HG02763 (cell line): Measurements from ENCODE around the gene CAPN15.
"Not testable (repeated sequence)": the region's sequence is repeated elsewhere in the genome, so short reads cannot be mapped to it uniquely, and the experiment has no call there.

Experiments
- ATAC-seq: cut with Tn5 transposase; IDR thresholded peaks from one replicate; pipeline ENCODE4 v1.9.1; 2021; ENCODE audit warnings: mild to moderate bottlenecking, moderate library complexity; ENCODE audit not compliant: unreplicated experiment

The CAPN15 gene

GRCh38 chr16:527015-527903, at the start of gene CAPN15:
Gene CAPN15, plus strand, starts transcription at chr16:527712. Its CDS starts 19,127 bp downstream, at chr16:546839.
- ATAC-seq = peak; percentile 69

GRCh38 chr16:478287-478686, 49.2 kb upstream of the CAPN15 start:
- ATAC-seq = not testable (repeated sequence)

DNA sequence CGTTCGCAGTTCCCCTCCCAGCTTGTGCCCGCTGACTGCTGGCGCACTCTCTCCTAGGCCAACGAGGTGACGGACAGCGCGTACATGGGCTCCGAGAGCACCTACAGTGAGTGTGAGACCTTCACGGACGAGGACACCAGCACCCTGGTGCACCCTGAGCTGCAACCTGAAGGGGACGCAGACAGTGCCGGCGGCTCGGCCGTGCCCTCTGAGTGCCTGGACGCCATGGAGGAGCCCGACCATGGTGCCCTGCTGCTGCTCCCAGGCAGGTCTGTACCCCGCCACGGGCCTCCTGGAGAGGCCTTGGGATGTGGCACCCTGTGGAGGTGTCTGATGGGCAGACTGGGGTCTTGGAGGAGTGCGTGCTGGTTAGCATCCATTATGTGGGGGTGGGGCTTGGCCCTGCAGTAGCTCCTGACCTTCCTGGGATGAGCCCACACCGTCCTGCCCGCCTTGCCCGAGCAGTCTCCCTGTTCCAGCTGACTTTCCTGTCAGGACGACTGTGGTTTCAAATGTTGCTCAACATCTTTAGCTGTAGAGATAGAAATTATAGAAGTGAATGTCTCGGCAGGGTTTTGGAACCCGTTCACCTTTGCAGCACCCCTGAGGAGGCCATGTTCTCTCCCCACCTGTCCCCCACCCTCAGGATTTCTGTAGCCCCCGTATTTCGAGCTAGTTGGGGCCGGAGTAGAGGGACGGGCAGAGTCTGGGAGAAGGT, 44.9 kb upstream of the CAPN15 start:
- ATAC-seq = no peak

DNA sequence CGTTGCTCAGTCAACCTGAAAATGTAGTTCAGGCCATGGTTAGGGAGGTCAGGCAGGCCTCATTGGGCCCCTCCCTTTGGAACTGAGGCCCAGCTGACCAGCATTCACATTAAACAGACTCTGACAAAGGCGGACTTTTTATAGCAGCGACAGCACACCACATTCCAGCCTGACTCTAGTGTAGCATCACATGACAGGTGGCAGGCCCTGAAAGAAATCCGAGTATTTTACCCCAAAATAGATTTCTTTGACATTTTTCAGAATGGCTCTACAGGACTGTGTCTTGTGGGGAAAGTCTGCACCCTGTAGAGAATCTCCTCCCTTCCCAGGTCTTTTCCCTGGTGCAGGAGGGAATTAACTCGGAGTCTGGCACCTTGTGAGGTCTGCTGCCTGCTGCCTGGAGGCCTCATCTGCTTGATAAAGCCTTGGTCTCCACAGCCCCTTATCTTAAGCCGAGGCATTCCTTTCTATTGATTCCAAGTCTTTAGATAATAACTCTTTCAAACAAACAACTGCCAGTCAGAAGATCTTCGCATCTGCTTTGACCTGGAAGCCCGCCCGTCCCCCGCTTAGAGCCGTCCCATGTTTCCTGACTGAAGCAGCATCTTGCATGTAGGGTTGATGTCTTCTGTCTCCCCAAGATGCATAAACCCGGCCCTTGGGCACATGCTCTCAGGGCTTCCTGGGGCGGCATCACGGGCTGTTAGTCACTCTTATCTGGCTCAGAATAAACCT, 44.0 kb upstream of the CAPN15 start:
- ATAC-seq = no peak

GRCh38 chr16:489606-490005, 37.9 kb upstream of the CAPN15 start:
- ATAC-seq = no peak

- no peak for ATAC-seq
These were observed 36.7 kb upstream of the CAPN15 start for GRCh38 chr16:490768-491167.

DNA sequence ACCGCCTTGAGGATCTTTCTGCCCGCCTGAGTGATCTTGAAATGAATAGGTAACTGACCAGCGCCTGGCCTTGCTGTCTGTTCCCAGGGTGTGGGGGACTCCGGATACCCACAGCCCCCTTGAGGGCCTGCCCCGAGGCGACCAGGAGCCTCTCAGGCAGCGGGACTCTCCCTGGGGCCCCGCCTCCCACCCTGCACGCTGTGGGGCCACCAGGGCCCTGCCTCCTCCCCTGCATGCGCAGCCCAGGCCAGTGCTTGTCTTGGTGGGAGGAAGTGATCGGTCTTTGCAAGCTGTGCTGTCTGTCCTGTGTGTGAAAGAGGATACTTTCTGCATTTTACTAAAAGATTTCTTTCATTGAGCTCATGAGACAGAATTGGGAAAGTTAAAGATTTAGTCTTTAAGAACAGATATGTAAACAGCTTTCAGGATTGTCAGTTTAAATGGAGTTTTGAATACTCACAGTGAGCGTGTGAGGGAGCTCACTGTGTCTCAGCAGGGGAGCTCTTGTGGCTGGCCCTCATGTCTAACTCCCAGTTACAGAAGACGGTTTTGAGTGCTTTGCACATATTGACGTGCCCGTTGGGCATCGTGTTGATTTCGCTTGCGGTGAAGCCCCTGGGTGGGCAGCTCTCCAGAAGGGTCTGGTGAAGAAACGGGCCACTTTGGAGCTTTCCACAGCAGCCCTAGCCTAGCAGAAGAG, 36.1 kb upstream of the CAPN15 start:
- ATAC-seq = no peak

DNA sequence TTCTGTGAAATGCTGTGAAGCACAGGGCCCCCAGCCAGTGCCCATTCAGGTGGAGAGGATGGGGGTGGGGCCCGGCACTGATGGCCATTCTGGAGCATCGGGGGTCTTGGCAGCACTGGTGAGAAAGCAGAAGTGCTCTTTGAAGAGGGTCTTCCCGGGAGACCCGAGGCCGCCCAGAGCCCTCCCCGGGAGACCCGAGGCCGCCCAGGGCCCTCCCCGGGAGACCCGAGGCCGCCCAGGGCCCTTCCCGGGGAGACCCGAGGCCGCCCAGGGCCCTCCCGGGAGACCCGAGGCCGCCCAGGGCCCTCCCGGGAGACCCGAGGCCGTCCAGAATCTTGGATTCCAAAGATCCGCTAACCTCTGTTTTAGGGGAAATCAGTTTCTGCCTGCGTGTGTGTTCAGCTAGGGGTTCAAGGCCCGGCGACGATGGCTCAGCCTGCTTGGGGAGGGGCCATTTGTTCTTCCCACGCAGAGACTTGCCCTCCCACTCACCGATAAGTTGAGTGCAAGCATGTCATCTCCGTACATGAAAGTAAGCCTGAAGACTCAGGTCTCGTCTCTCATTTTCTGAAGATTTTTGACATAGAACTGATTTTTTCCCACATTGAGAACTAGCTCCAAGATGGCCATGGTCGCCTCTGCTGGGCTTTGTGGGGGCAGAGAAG, 35.2 kb upstream of the CAPN15 start:
- no peak for ATAC-seq

GRCh38 chr16:494676-495075, 32.8 kb upstream of the CAPN15 start:
- not testable (repeated sequence) for ATAC-seq

GRCh38 chr16:495127-495748, 32.3 kb upstream of the CAPN15 start:
- ATAC-seq = no peak

DNA sequence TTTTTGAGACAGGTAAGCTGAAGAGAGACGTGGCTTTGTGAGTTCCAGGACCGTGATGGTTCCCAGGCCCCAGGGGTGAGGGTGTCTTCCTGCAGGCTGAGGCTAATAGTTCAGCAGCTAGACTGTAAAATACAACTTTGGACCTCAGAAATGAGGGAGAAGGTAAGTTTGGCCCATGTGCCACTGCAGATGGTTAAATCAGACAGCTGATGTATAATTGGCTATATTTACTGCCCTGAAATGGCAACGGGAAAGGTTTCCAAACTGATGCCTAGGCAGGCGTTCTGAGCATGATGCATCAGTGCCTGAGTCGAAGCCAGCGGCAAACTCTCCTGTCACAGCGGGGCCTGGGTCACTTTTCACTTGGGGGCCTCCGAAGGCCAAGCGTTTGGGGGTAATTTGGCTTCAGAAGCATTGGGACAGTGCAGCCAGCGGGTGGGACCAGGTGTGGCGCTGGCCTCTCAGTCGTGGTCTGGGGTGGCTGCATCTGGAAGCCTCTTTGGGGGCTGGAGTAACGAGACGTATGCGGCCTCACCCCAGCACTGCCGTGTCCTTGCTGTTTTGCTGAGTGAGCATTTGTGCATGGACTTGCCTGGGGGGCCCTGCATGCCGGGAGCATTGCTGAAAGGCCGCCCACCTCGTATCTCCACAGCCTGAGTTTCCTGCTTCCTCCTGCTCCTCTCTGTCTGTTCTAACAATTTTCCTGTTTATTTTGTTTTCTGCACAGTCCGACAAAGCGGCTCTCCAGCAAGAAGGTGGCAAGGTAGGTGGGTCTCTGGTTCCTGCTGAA, 31.2 kb upstream of the CAPN15 start:
- ATAC-seq = no peak

DNA sequence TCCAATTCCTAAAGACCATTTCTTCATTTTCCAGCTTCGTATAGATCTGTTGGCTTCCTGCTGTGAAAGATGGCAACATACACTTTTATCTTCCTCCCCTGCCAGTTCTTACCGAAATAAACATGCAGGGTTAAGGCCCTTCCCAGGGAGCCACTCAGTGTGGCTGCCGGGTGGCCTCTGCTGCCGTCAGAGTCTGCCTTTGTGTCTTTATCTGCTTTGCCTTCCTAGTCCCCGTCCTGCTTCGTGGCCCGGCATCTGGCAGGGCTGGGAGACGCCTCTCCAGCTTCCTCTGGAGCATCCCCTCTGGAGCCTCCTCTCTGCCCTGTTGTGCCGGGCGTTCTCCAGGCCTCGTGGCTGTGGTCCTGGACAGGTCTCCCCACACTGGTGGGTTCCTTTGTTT, 30.3 kb upstream of the CAPN15 start:
- ATAC-seq = no peak

DNA sequence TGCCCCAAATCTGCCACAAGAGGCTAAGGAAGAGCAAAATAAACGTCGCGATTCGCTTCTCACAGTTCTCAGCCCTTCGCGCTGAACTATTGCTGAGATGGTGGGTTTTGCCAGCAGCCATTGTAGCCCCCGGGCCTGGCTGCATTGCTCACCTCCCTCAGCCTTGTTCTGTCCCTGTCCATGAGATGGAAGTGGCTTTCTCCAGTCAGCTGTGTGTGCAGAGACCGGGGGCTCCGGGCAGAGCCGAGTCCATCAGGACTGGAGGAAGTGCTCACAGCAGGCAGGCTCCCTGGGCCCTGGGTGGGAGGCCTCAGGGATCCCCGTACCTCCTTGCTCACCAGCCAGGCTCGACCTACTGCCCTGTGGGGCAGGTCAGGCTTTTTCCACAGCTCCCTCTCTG, 27.6 kb upstream of the CAPN15 start:
- no peak for ATAC-seq

GRCh38 chr16:500709-501108, 26.8 kb upstream of the CAPN15 start:
- no peak for ATAC-seq

- ATAC-seq = no peak
These were observed 25.2 kb upstream of the CAPN15 start for GRCh38 chr16:502179-502943.

DNA sequence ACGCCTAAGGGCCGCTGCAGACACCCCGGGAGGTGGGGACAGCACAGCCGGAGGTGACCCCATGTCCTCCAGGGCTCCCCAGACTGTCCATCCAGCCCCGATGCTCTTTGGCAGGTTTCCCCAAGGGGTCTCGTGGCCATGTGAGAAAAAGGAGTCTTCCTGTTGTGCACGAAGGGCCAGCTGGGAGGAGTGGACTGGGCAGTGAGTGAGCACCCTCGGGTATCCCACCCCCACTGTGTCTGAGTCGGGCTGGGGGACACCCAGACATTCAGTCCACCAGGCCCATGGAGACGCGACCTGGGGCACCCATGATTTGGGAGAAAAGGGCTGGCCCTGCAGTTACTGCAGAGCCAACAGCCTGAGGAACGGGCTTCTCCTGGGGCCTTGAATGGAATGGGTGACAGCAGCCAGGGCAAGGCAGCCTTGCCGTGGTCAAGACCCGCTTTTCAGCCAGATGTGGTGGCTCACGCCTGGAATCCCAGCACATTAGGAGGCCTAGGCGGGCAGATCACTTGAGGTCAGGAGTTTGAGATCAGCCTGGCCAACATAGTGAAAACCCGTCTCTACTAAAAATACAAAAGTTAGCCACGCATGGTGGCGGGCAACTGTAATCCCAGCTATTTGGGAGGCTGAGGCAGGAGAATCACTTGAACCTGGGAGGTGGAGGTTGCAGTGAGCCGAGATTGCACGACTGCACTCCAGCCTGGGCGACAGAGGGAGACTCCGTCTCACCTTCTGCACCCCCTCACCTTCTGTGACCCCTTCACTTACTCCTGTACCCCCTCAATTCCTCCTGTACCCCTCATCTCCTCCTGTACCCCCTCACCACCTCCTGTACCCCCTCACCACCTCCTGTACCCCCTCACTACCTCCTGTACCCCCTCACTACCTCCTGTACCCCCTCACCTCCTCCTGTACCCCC, 24.1 kb upstream of the CAPN15 start:
- ATAC-seq = no peak
